Activated T-helper 17 cell treated with anti-CD3 and anti-CD28 coated beads, Interleukin-2, amount 50 U/mL, for 72 hours (primary cell): Measurements from ENCODE around the gene NEUROD2. TPM values are rescaled to one million over a fixed set of nuclear protein-coding genes. Genes with fewer than 3 reads are reported as not detected.

Experiments used
- ATAC-seq: fragments of 150-1000 bp; cut with Tn5 transposase; replicated peaks from 2 replicates; pipeline ENCODE4 v1.10.0; 2021; ENCODE audit warnings: mild to moderate bottlenecking, moderate library complexity
- H3K27ac Mint-ChIP-seq: one replicate; pipeline ENCODE4 v1.8.0; 2022; ENCODE audit warnings: mixed read lengths
- H3K27me3 Mint-ChIP-seq: one replicate; pipeline ENCODE4 v1.8.0; 2022; ENCODE audit warnings: mixed read lengths
- H3K36me3 Mint-ChIP-seq: one replicate; pipeline ENCODE4 v1.8.0; 2022; ENCODE audit warnings: low read depth, mild to moderate bottlenecking, mixed read lengths
- H3K4me1 Mint-ChIP-seq: one replicate; pipeline ENCODE4 v1.8.0; 2022; ENCODE audit warnings: mixed read lengths
- H3K4me3 Mint-ChIP-seq: one replicate; pipeline ENCODE4 v1.8.0; 2022; ENCODE audit warnings: mild to moderate bottlenecking, mixed read lengths
- H3K9me3 Mint-ChIP-seq: one replicate; pipeline ENCODE4 v1.8.0; 2022; ENCODE audit warnings: mixed read lengths
- total RNA-seq, 2 donors: library from RNA; stranded (reverse); gene quantifications; one replicate each; pipeline ENCODE4 v1.2.3, GENCODE V29; 2022

The NEUROD2 gene
- total RNA-seq, 2 donors from 2014 or later, result not detected

DNA sequence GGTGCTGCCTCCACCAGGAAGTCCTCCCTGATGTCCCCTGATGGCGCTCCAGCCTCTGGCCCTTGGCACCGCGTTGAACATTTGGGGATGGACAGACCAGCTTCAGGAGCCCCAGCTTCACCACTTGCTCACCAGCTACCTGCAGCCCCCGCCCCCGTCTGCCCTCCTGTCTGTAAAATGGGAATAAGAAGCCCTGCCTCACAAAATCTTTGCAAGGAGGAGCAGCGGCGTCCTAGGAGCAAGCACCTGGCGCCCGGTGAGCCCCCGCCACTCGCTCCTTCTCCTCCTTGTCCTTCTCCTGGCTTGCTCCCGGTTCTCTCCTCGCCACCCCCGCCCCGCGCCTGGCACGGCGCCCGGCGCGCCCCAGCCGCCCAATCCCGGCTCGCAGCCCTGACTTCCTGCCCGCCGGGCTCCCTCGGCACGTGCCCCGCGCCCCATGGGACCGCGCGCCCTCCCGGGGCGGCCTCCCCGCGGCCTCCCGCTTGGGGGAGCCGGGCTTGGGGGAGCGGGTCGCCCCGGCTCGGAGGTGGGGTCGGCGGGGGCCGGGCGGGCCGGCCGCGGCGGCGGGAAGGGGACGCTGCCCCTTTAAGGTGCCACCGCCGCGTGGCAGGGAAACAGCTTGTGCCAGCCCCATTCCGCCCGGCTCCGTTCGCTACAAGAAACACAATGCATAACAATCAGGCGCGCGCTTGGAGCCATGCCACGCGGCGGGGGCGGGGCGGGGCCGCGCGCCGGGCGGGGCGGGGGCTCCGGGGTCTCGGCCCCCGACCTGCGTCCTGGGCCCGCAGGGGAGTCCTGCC is 9.9 kb upstream of the NEUROD2 start:
- peaks cover 4% of the 10 kb centered on the region for H3K27me3 Mint-ChIP-seq
- H3K36me3 Mint-ChIP-seq, result no peaks in the 10 kb centered on the region

DNA sequence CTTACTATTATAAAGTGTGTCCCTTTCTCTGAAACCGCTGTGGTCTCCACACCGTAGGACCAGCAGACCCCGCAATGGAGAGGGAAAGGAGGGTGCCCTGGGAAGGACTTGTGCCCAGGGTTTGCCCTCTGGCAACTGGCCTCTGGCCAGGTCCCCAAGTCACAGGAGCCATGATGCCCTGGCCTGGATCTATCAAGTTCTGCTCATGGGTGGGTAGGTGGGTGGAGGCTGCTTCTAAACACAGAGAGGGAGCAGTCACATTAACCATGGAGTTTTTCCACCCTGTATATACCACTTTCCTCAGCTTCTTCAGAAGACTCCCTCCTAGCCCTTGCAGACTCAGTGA is 9.4 kb upstream of the NEUROD2 start:
- peak overlapping the region; percentile 63 for H3K4me3 Mint-ChIP-seq
- peaks cover 4% of the 10 kb centered on the region for H3K27me3 Mint-ChIP-seq
- ATAC-seq, result no peak
- no peaks in the 10 kb centered on the region for H3K9me3 Mint-ChIP-seq
- H3K27ac Mint-ChIP-seq, result no peak overlapping the region
- peaks cover 4% of the 10 kb centered on the region for H3K4me1 Mint-ChIP-seq
- no peaks in the 10 kb centered on the region for H3K36me3 Mint-ChIP-seq

More for the DNA sequence above, 9.9 kb upstream of the NEUROD2 start:
- no peak for ATAC-seq
- H3K27ac Mint-ChIP-seq, result no peak overlapping the region
- H3K4me3 Mint-ChIP-seq, result peak overlapping the region; percentile 74
- no peaks in the 10 kb centered on the region for H3K9me3 Mint-ChIP-seq
- peaks cover 10% of the 10 kb centered on the region for H3K4me1 Mint-ChIP-seq

DNA sequence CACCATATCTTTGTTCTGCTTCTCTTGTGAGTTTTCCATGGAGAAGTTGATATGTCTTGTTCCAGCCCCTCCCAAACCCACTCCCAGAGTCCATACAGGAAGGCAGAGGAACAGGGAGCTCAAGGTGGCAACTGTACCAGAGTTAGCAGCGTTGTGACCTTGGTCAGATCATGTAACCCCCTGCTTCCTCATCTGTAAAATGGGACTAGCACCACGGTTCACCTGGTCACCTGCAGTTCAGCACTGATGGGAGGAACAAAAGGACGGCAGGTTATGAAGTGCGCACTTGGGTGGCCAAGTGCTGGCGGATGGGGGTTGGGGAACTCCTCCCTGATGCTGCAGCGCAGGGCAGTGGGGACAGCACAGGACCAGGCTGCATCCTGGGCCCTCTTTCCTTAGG is 7.7 kb upstream of the NEUROD2 start:
- Mint-ChIP-seq H3K4me1 (no peaks in the 10 kb centered on the region), H3K9me3 (no peaks in the 10 kb centered on the region), H3K27ac (no peak overlapping the region), H3K27me3 (peaks cover 8% of the 10 kb centered on the region), H3K4me3 (no peak overlapping the region), H3K36me3 (no peaks in the 10 kb centered on the region)
- ATAC-seq, result no peak

DNA sequence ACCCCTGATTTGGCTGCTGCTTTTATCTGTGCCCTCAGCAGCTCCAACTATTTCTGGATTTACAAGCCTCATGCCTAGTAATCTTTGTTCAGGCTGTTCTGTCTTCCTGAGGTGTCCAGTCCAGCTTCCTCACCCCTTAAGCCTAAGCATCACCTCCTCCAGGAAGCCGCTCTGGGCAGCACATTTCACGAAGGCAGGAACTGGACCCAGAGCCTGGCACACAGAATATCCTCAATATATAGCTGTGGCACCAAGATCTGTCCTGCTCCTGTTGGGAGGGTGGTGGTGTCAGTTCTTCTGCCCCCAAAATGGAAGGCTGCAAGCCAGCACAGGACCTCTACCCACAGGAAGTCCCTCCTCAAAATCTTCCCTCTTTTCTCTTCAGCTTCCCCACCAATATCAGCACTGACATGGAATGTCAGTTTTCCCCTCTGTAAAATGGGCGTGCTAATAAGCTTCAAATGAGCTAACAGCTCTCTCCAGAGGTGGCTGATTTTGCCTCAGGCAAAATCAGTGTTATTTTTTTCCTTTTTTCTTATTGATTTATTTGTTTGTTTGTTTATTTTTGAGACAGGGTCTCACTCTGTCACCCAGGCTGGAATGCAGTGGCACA is 6.9 kb upstream of the NEUROD2 start:
- no peak for ATAC-seq
- no peaks in the 10 kb centered on the region for H3K36me3 Mint-ChIP-seq
- no peak overlapping the region for H3K4me3 Mint-ChIP-seq
- H3K27me3 Mint-ChIP-seq, result peaks cover 8% of the 10 kb centered on the region
- H3K27ac Mint-ChIP-seq, result no peak overlapping the region
- H3K4me1 Mint-ChIP-seq, result no peaks in the 10 kb centered on the region
- no peaks in the 10 kb centered on the region for H3K9me3 Mint-ChIP-seq

DNA sequence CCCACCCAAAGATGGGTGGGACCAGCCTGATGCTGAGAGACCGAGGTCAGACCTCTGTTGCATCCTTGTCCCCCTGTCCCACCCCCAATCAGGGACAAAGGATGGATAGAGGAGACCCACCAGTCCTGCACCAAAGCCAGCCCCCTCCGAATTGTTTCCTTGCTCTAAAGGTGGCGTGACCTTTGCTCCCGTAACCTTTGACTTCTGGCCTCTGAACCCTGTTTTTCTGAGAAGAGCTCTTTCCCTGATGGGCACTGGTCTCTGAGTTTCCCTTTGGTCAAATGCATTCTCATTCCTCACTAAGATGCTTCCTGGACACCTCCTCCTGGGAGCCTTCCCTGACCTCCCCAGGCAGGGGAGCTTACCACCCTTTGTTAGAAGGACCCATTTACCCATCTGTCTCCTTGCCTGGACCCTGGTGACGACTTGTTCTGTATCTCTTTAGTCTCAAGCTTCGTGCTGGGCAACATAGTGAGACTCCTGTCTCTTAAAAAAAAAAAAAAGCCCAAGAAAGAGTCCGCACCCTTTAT is 5.3 kb upstream of the NEUROD2 start:
- Mint-ChIP-seq H3K36me3 (no peaks in the 10 kb centered on the region), H3K4me3 (no peak overlapping the region), H3K27me3 (peaks cover 21% of the 10 kb centered on the region), H3K27ac (no peak overlapping the region), H3K9me3 (no peaks in the 10 kb centered on the region), H3K4me1 (no peaks in the 10 kb centered on the region)
- no peak for ATAC-seq

DNA sequence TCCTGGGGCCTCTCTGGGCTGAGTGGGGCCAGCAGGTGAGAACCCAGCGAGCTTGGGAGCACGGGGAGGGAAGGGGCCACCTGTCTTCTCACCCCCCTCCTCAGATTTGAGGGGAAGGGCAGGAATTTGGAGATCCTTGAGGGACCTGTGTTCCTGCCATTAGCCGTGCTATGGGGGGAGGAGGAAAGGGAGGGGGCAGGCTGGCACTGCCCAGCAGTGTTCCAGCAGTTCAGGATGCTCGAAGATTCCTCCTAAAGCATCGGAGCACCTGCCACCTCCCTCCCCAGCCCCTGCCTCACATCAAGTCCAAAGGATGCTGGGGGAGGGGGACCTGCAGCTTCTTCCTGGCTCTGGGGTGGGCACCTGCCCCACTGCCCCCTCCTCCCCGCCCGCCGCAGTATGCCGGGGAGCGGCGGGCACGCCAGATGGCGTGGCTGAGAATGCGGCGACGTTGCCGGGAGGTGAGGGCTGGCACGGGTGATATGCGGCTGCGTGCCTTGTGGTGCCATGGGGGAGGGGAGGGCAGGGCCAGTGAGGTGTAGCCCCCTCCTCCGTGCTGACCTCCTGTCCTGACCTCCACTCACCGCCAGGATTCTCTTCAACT is 4.7 kb upstream of the NEUROD2 start:
- no peak overlapping the region for H3K27ac Mint-ChIP-seq
- peaks cover 21% of the 10 kb centered on the region for H3K27me3 Mint-ChIP-seq
- no peaks in the 10 kb centered on the region for H3K36me3 Mint-ChIP-seq
- no peak overlapping the region for H3K4me3 Mint-ChIP-seq
- no peaks in the 10 kb centered on the region for H3K4me1 Mint-ChIP-seq
- H3K9me3 Mint-ChIP-seq, result no peaks in the 10 kb centered on the region
- ATAC-seq, result no peak

GRCh38 chr17:39611401-39612112 is 3.8 kb upstream of the NEUROD2 start:
- H3K4me1 Mint-ChIP-seq, result no peaks in the 10 kb centered on the region
- no peak overlapping the region for H3K4me3 Mint-ChIP-seq
- H3K27ac Mint-ChIP-seq, result no peak overlapping the region
- no peak for ATAC-seq
- peaks cover 25% of the 10 kb centered on the region for H3K27me3 Mint-ChIP-seq
- no peaks in the 10 kb centered on the region for H3K9me3 Mint-ChIP-seq
- H3K36me3 Mint-ChIP-seq, result no peaks in the 10 kb centered on the region

- Mint-ChIP-seq H3K27ac (no peak overlapping the region), H3K4me3 (no peak overlapping the region)
- no peak for ATAC-seq
These were observed 1.8 kb upstream of the NEUROD2 start for GRCh38 chr17:39609416-39610025.

DNA sequence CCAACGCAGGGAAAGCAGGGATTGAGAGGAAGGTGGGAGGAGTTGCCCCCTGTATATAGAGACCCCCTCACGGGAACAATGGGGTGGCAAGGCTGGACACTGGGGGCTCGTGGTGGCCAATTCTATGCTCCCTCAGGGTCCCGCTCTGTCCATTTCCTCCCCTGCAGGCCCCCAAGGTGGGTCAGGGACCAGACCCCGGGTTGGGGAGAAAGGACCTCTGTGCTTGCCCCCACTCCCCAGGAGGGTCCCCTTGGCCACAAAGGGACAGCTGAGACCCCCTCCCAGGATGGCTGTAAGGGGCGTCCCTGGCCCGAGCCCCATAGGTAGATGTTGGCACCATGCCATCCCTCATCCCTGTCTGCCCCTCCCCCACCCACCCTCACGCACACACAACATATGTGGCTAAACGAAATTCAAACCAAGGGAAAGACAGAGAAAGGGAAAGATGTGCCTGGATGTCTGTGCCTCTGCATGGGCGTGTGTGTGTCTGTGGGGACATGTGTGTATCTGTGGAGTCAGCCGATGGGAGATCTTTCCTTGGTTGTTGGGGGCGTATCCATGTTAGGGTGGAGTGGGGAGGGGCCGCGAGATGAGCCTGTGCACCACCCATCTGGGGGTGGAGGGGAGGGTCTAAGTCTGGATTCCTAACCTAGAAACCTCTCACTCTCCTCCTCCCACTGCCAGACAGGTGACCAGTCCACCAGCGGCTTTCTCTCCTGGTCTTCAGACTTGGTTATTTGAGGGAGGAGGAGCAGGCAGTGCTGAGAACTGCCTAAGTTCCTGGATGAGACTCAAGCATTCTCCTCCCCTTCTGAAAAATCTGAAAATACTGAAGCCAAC is 642 bp upstream of the NEUROD2 start:
- H3K36me3 Mint-ChIP-seq, result no peaks in the 10 kb centered on the region
- no peaks in the 10 kb centered on the region for H3K9me3 Mint-ChIP-seq
- peaks cover 33% of the 10 kb centered on the region for H3K27me3 Mint-ChIP-seq
- no peak for ATAC-seq
- no peak overlapping the region for H3K27ac Mint-ChIP-seq
- H3K4me3 Mint-ChIP-seq, result no peak overlapping the region
- H3K4me1 Mint-ChIP-seq, result no peaks in the 10 kb centered on the region

More at GRCh38 chr17:39609416-39610025, 1.8 kb upstream of the NEUROD2 start:
- no peaks in the 10 kb centered on the region for H3K9me3 Mint-ChIP-seq
- peaks cover 29% of the 10 kb centered on the region for H3K27me3 Mint-ChIP-seq
- H3K4me1 Mint-ChIP-seq, result no peaks in the 10 kb centered on the region
- no peaks in the 10 kb centered on the region for H3K36me3 Mint-ChIP-seq

GRCh38 chr17:39607057-39607850 is 466 bp downstream of the NEUROD2 start:
- H3K9me3 Mint-ChIP-seq, result no peaks in the 10 kb centered on the region
- no peak overlapping the region for H3K27ac Mint-ChIP-seq
- H3K27me3 Mint-ChIP-seq, result peaks cover 39% of the 10 kb centered on the region
- H3K4me3 Mint-ChIP-seq, result no peak overlapping the region
- H3K4me1 Mint-ChIP-seq, result no peaks in the 10 kb centered on the region
- no peaks in the 10 kb centered on the region for H3K36me3 Mint-ChIP-seq
- ATAC-seq, result no peak

DNA sequence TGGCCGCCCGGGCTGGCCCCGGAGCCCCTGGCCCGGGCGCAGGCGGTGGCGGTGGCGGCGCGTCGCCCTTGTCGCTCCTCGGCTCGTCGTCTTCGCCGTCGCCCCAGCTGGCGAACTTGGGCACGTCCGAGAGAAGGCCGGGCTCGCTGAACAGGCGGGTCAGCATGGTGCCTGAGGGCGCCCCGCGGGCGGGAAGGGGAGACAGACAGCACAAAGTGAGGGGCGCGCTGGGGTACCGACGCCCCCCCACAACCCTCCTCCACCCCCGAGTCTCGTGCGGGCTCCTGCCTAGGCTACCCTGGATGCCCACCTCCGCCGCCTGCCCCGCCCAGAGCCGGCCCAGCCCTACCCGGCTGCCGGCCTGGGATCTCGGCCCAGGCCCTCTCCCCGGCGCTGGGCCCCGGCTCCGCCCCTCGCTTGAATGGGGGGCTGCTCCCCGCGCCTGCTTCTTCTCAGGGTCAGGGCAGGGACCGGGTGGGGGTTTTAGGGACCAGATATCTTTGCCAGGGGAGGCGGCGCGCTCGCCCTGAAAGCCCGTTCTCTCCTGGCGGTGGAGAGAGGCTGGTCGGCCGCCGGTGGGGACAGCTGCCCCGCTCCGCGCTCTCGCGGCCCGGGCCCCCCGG is 1.2 kb downstream of the NEUROD2 start:
- Mint-ChIP-seq H3K27ac (no peak overlapping the region), H3K27me3 (peaks cover 46% of the 10 kb centered on the region), H3K4me3 (no peak overlapping the region), H3K9me3 (no peaks in the 10 kb centered on the region), H3K36me3 (no peaks in the 10 kb centered on the region), H3K4me1 (no peaks in the 10 kb centered on the region)
- ATAC-seq, result no peak

- Mint-ChIP-seq H3K4me3 (peak overlapping the region; percentile 26), H3K27me3 (peaks cover 48% of the 10 kb centered on the region), H3K9me3 (no peaks in the 10 kb centered on the region), H3K4me1 (no peaks in the 10 kb centered on the region), H3K27ac (no peak overlapping the region), H3K36me3 (no peaks in the 10 kb centered on the region)
- ATAC-seq, result peak; percentile 21
These were observed 2.0 kb downstream of the NEUROD2 start for GRCh38 chr17:39605492-39606433.
